Heart left ventricle (tissue), 13 donors: Measurements from ENCODE around the gene CREM.

Experiments
- CTCF ChIP-seq, 12 donors: fragments of 200-600 bp; sonication (generic) in 4 of 12; IDR thresholded peaks; one replicate each; pipeline versions ENCODE4 v1.5.0 to v1.8.0; 2018 to 2022; ENCODE audit warnings: antibody characterized with exemption in 12 of 12, mild to moderate bottlenecking in 5 of 12
- POLR2A ChIP-seq, 2 donors: fragments of 450-650 bp; IDR thresholded peaks; one replicate each; pipeline ENCODE4 v1.6.1; 2017; ENCODE audit warnings: antibody characterized with exemption in 2 of 2, mild to moderate bottlenecking in 2 of 2, moderate library complexity in 2 of 2
- donor health status: ischemic (EF 13 %, LVEDD 7.1; RV severe dilation, severe dysfunction).
- donor health status: DM: no; HTN: yes; CAD: no.
- donor health status: DM: no; HTN: no; CAD: no.
- donor health status: ischemic (EF 25% LVEDD 6.9; RV normal size, moderate dysfunction).
- donor health status: ischemic (EF 25% LVEDD 5.7; RV mildly dilated, moderate dysfunction).
- donor health status: ischemic (EF 35%, LVEDD 5.7; RV mildly dilated, moderate dysfunction).
- donor health status: nonischemic (EF 11% LVEDD 7.7; RV severe dilation, severe dysfunction).
- donor health status: DM: yes; HTN: yes; CAD: no.
- donor health status: PGD.
- donor health status: ischemic (EF 29% LVEDD 5.4; RV normal size, mild dysfunction).
- donor health status: nonischemic (EF 23%, LVEDD 6.1; RV moderate dilation, normal function).

- TF ChIP-seq CTCF (IDR thresholded peaks at IDR 0.05) (no peak), POLR2A (IDR thresholded peaks at IDR 0.05) (no peak)
Measured at GRCh38 chr10:35126062-35126529, 550 bp upstream of the CREM start.
